Measurements from ENCODE around the gene EGR4. TPM values are rescaled to one million over a fixed set of nuclear protein-coding genes. Genes with fewer than 3 reads are reported as not detected.

Gene EGR4
- 0.13 to 0.33 TPM (median 0.15 TPM) in 5 replicates for total RNA-seq (2022; extraction: Qiagen RNA extraction)

GRCh38 chr2:73293534-73294171 is at the start of gene EGR4:
Gene EGR4 (minus strand): TSS chr2:73293548. CDS start chr2:73293317, 231 bp downstream.

GRCh38 chr2:73284296-73285158 is 8.8 kb downstream of the EGR4 start, which contains the start of gene FBXO41:
Gene FBXO41 (minus strand): TSS chr2:73284478. CDS start chr2:73269630, 14,848 bp downstream.

Other genes with a start within 250 kb of the EGR4 start
- 12.3 to 14.3 TPM (median 12.5 TPM) in 5 replicates for gene SFXN5, start 221.8 kb downstream of the EGR4 start, total RNA-seq (2022; extraction: Qiagen RNA extraction)
- 30.4 to 37.7 TPM (median 33.8 TPM) in 5 replicates for gene RAB11FIP5, start 180.6 kb downstream of the EGR4 start, total RNA-seq (2022; extraction: Qiagen RNA extraction)
- gene NOTO, start 91.0 kb downstream of the EGR4 start, total RNA-seq (2022; extraction: Qiagen RNA extraction) = 0.05 to 0.07 TPM in 2 of 5 replicates, not detected in the others
- 53.8 to 62.2 TPM (median 56.3 TPM) in 5 replicates for gene SMYD5, start 79.3 kb downstream of the EGR4 start, total RNA-seq (2022; extraction: Qiagen RNA extraction)
- 19.3 to 27.7 TPM (median 24.9 TPM) in 5 replicates for gene PRADC1, start 60.3 kb downstream of the EGR4 start, total RNA-seq (2022; extraction: Qiagen RNA extraction)
- gene CCT7, start 59.2 kb downstream of the EGR4 start, total RNA-seq (2022; extraction: Qiagen RNA extraction) = 544 to 950 TPM (median 585 TPM) in 5 replicates
- gene FBXO41, start 9.1 kb downstream of the EGR4 start, total RNA-seq (2022; extraction: Qiagen RNA extraction) = 3.9 to 5.5 TPM (median 5.3 TPM) in 5 replicates
- 7.3 to 10.8 TPM (median 9.0 TPM) in 5 replicates for gene ALMS1, start 92.3 kb upstream of the EGR4 start, total RNA-seq (2022; extraction: Qiagen RNA extraction)

All from A549 treated with Hydrocortisone at 1 μM for 4 hours (cell line).